ENCODE results near the gene RHOBTB1.

The RHOBTB1 gene

DNA sequence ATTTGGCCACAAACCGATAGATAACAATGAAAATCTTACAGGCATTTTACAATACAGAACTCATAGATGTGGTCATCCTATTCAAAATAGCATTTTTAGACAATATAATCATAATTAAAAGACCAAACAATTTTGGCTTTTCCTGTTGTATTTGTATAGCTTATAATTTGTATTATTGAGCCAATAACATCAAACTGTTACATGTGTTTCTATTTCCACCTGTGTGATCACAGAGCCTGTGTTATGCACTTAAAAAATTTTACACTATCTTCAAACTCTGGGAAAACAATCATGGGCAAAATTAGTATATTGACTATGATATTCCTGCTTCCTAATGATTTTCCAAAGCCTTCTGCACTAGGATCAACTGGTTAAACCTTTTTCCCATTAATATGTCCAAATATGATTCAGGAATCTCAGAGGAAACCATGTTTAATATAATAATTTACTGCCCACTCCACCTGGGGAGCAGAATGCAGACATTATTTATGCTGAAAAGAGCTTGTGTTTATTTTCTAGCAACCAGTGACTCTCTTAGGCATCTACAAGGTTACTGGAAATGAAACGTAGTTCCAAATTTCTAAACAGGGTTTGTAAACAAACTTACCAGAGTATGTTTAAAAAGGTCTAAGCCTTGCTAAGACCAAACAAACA is 1.7 kb downstream of the RHOBTB1 start:
- no peak for DNase-seq (ENCODE audit: low read depth, low spot score)

GRCh38 chr10:60940446-60940845 is 3.5 kb downstream of the RHOBTB1 start:
- DNase-seq (ENCODE audit: low read depth, low spot score) = no peak

- DNase-seq (ENCODE audit: low read depth, low spot score) = no peak
Observed at GRCh38 chr10:60937784-60938654, 6.0 kb downstream of the RHOBTB1 start.

- no peak for DNase-seq (ENCODE audit: low read depth, low spot score)
Observed at GRCh38 chr10:60937022-60937421, 7.0 kb downstream of the RHOBTB1 start.

DNA sequence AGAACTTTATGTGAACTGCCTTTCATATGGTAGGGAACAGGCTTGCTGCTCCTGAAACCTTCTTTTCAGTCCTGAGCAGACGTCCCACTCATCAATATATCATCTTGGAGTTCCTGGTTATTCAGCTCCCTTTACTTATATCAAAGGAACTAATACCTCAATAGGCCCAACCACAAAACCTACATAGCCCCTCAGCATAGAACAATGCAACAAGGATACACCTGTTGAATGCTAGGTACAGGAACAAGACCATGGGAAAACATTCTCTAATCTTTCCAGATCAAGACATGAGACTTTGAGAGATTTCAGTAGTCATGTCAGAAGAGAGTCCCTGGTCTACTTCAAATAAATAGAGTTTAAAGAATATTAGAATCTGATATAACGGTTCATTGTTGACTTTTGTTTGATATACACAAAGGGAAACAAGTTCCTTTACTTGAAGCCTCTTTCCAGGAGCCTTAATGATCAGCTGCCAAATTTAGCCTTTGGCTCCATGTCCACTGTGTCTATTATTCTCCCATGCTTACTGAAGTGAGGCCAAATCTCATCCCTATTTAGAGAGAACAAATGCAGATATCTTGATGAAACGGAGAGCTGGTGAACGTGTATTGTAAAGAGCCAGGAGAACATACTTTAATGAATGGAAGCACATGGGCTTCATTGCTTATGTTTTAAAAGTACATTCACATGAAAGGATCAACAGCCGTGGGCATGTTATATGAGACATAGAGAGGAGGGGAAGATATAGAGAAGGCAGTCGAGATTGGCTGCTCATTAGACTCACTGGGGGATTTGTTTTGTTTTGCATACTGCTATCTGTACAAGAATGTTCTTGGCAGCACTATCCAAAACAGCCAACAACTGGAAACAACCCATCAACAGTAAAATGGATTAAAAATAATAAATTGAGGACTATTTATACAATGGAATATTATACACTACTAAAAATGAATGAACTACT is 9.5 kb downstream of the RHOBTB1 start:
- DNase-seq (ENCODE audit: low read depth, low spot score) = no peak

DNA sequence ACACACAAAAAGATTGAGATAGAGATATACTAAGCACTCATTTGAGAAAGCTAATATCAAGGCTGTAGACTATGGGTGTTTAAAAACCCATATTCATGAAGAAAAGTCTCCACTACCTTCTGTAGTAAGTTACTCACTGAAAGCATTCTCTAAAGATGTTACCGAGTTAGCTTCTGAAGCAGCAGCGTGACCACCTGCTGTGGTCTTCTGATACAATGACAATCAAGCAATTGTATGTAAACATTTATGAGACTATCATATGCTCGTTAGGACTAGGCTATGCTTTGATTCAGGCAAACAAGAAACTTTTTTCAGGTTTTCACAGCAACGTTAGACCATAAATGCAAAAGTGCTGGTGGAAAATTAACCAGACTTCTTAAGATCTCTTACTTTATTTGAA is 11.2 kb downstream of the RHOBTB1 start:
- DNase-seq (ENCODE audit: low read depth, low spot score) = no peak

GRCh38 chr10:60930237-60930636 is 13.7 kb downstream of the RHOBTB1 start:
- DNase-seq (ENCODE audit: low read depth, low spot score) = no peak

GRCh38 chr10:60921633-60922032 is 22.4 kb downstream of the RHOBTB1 start:
- no peak for DNase-seq (ENCODE audit: low read depth, low spot score)

GRCh38 chr10:60920479-60920878 is 23.5 kb downstream of the RHOBTB1 start:
- DNase-seq (ENCODE audit: low read depth, low spot score) = no peak

DNA sequence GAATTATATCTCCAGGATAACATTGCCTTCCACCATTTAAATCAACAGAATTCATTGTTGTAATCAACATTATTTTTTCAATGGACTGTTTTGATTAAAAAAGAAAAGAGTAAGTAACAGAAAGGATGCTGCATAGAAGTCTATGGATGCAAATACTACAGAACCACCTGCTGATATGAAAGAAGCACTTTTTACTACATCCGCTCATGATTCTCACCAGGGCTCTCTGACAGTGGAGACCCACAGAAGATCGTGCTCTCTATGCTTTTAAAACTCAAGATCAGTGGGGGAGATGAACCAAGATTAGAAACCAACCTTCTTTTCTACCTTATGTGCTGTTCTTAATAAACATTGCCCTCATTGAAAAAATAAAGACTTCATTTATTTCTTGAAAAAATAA is 24.4 kb downstream of the RHOBTB1 start:
- DNase-seq (ENCODE audit: low read depth, low spot score) = no peak

DNA sequence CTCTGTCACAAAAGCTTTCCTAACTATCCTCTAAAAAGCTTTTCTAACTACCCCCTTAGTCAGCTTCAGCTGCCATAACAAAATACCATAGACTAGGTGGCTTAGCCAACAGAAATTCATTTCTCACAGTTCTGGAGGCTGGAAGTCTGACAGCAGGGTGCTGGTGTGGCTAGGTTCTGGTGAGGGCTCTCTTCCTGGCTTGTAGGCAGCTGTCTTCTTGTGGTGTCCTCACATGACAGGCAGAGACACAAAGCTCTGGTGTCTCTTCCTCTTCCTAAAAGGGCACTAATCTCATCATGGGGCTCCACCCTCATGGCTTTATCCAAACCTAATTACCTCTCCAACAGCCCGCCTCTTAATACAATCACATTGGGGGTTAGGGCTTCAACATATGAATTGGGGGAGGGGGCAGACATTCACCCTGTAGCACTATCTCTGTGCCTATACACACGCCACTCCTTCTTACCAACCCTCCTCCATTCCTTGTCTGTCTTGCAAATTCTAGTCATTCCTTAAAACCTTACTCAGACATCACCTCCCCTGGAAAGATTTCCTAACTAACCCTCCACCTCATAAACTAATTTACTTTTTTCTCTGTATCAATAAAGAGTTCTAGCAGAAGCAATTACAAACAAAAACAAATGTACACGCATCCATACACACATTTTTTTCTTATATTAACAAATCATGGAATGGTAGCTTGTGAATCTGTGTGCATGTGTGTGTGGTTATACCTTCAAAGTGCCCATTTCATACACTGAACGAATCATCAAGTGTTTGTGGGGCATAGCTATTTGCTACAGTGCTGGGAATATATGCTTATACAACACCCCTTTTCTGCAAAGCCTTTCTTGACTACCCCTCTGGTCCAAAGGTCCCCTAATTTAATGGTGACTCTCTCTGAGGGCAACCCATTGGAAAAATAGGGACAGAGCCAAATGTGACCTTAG is 26.4 kb downstream of the RHOBTB1 start:
- DNase-seq (ENCODE audit: low read depth, low spot score) = no peak

- DNase-seq (ENCODE audit: low read depth, low spot score) = no peak
Observed at GRCh38 chr10:60916025-60916424, 28.0 kb downstream of the RHOBTB1 start.

GRCh38 chr10:60914690-60915141 is 29.3 kb downstream of the RHOBTB1 start:
- DNase-seq (ENCODE audit: low read depth, low spot score) = no peak

- DNase-seq (ENCODE audit: low read depth, low spot score) = no peak
Observed at GRCh38 chr10:60913657-60914056, 30.3 kb downstream of the RHOBTB1 start.

- DNase-seq (ENCODE audit: low read depth, low spot score) = no peak
Observed at GRCh38 chr10:60913071-60913470, 30.9 kb downstream of the RHOBTB1 start.

GRCh38 chr10:60911715-60912114 is 32.3 kb downstream of the RHOBTB1 start:
- no peak for DNase-seq (ENCODE audit: low read depth, low spot score)

GRCh38 chr10:60911216-60911615 is 32.8 kb downstream of the RHOBTB1 start:
- DNase-seq (ENCODE audit: low read depth, low spot score) = no peak

- DNase-seq (ENCODE audit: low read depth, low spot score) = no peak
Observed at GRCh38 chr10:60910543-60910942, 33.4 kb downstream of the RHOBTB1 start.

- DNase-seq (ENCODE audit: low read depth, low spot score) = no peak
Observed at GRCh38 chr10:60908896-60909295, 35.1 kb downstream of the RHOBTB1 start.

- DNase-seq (ENCODE audit: low read depth, low spot score) = no peak
Observed at GRCh38 chr10:60908031-60908430, 36.0 kb downstream of the RHOBTB1 start.

DNA sequence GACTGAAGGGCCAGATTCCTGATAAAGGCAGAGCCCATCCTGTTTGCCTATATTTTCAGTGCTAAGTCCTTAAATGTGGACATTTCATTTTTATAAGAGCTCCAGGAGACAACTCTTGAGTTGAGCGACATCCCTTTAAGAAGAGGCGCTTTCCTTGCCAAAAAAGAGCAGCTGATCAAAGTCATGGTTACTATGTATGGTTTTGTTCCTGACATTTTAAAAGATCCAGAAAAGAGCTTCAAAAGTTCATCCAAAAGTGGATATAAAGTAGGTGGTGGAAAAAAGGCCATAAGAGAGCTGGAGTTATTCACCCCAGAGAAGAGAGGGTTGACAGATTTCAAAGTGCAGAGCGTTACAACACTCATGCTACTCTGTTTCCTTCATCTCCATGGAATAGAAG is 36.7 kb downstream of the RHOBTB1 start:
- no peak for DNase-seq (ENCODE audit: low read depth, low spot score)
